ENCODE results near the gene ZMYND10.

DNA sequence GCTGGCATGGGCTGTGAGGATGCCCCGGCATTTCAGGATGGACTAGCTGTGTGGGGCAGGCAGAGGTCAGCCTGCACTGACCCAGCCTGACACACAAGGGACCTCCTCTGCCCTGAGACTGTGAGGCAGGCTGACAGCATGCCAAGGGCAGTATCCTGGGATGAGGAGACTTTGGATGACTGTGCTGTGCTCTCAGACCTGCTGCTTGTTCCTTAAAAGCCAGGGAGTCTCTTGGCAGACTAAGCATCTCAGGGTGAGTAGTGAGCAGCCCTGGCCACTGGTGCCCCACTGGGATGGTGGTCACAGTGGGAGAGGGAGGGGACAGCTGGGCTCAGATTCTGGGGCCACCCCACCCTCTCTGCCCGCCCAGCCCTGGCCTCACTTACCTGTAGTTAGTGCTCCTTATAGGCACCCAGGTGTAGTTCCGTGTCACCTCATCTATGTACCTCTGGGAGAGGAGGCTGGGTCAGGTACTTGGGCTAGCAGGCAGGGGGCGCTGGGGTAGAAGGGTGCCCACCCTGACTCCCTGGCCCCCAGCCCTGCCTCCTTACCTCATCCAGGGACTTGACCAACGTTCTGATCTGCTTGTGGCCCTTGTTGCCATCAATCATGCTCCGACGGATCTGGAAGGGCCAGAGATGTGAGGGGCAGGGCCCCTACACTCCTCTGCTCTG is 29.9 kb upstream of the ZMYND10 start:
- TF ChIP-seq, protein P1, sequence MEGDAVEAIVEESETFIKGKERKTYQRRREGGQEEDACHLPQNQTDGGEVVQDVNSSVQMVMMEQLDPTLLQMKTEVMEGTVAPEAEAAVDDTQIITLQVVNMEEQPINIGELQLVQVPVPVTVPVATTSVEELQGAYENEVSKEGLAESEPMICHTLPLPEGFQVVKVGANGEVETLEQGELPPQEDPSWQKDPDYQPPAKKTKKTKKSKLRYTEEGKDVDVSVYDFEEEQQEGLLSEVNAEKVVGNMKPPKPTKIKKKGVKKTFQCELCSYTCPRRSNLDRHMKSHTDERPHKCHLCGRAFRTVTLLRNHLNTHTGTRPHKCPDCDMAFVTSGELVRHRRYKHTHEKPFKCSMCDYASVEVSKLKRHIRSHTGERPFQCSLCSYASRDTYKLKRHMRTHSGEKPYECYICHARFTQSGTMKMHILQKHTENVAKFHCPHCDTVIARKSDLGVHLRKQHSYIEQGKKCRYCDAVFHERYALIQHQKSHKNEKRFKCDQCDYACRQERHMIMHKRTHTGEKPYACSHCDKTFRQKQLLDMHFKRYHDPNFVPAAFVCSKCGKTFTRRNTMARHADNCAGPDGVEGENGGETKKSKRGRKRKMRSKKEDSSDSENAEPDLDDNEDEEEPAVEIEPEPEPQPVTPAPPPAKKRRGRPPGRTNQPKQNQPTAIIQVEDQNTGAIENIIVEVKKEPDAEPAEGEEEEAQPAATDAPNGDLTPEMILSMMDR (conservative IDR thresholded peaks at IDR 0.05; ENCODE audit: low read length): peak; percentile 58
- TF ChIP-seq EZH2phosphoT487 (IDR thresholded peaks at IDR 0.05; ENCODE audit: borderline replicate concordance, low read depth, low read length): no peak

Data from OCI-LY7 (cell line).